ENCODE data around the gene TREM2. TPM values are rescaled to one million over a fixed set of nuclear protein-coding genes. Genes with fewer than 3 reads are reported as not detected.

TREM2 gene
- total and polyA plus RNA-seq, 10 of the 15 experiments (the other 5 are each of a cell fraction or from before 2014, with no cell fraction given), result not detected

- H3K9me3 ChIP-seq (replicated peaks; ENCODE audit: control insufficient read depth, insufficient read depth, low read length), result no peaks in the 10 kb centered on the region
- FAIRE-seq, result peak; percentile 38
- no peak for TF ChIP-seq PAX8 (IDR thresholded peaks at IDR 0.05)
- no peak for TF ChIP-seq SKIL (IDR thresholded peaks at IDR 0.05; ENCODE audit: low read depth, poor library complexity, severe bottlenecking)
- no peak for TF ChIP-seq WRNIP1 (IDR thresholded peaks at IDR 0.05; ENCODE audit: borderline replicate concordance, low read depth, low read length)
- TF ChIP-seq EGR1 (IDR thresholded peaks at IDR 0.05; ENCODE audit: borderline replicate concordance in 1 of 2, low read depth in 2 of 2, low read length in 2 of 2), result no peak
- no peak for TF ChIP-seq MTA3 (IDR thresholded peaks at IDR 0.05; ENCODE audit: borderline replicate concordance, low read length)
- TF ChIP-seq CTCF (IDR thresholded peaks at IDR 0.05 in 2 of 3, conservative IDR thresholded peaks at IDR 0.05 in 1 of 3; ENCODE audit: control insufficient read depth in 2 of 3, extremely low read depth in 1 of 3, insufficient read depth in 1 of 3, low read depth in 3 of 3, low read length in 3 of 3), result no peak
- TF ChIP-seq NFYB (IDR thresholded peaks at IDR 0.05; ENCODE audit: insufficient read depth, low read depth, low read length), result no peak
- TF ChIP-seq SREBF1 (IDR thresholded peaks at IDR 0.05; ENCODE audit: low read length), result no peak
- TF ChIP-seq ZNF207 (IDR thresholded peaks at IDR 0.05; ENCODE audit: borderline replicate concordance), result no peak
- no peak for TF ChIP-seq STAT3 (IDR thresholded peaks at IDR 0.05; ENCODE audit: low read depth, low read length)
- no peak for TF ChIP-seq SPI1 (IDR thresholded peaks at IDR 0.05; ENCODE audit: borderline replicate concordance, insufficient read depth, low read depth, low read length)
- no peak for TF ChIP-seq GATAD2B (conservative IDR thresholded peaks at IDR 0.05; ENCODE audit: low read depth)
- TF ChIP-seq ZBTB11 (CRISPR knock-in tag; IDR thresholded peaks at IDR 0.05), result no peak
- no peak for ATAC-seq
- no peaks in the 10 kb centered on the region for H3K79me2 ChIP-seq (ENCODE audit: control insufficient read depth, insufficient read depth, low read length)
- intact Hi-C loops (cut with micrococcal nuclease; ENCODE audit: unreplicated experiment) (no loop called here), in situ Hi-C loops (cut with MboI) (no loop called here)
- H3K36me3 ChIP-seq (ENCODE audit: control insufficient read depth in 2 of 2, insufficient read depth in 2 of 2, low read length in 1 of 2), result no peaks in the 10 kb centered on the region
- POLR2A ChIA-PET, result interaction anchor here (0.6 kb wide), 1 partner anchor 11 kb away, joined by 3 read pairs; no protein-coding TSS in a partner anchor
- RAD21 ChIA-PET (ENCODE audit: unreplicated experiment), result no interaction called here
- no peak overlapping the region for H3K4me2 ChIP-seq (ENCODE audit: control insufficient read depth, insufficient read depth)
- no peak for DNase-seq (ENCODE audit: low read depth, low spot score)
- CTCF ChIA-PET, result interaction anchor here (0.6 kb wide), 1 partner anchor 18 kb away, joined by 3 read pairs; no protein-coding TSS in a partner anchor
- no peaks in the 10 kb centered on the region for H3K4me1 ChIP-seq (ENCODE audit: control insufficient read depth, insufficient read depth, low read length)
- no peak overlapping the region for H2AFZ ChIP-seq (ENCODE audit: control insufficient read depth, low read depth, low read length)
- no TSS peak for BruUV-seq (replicated peaks)
- H3K27me3 ChIP-seq (replicated peaks in 1 of 2; ENCODE audit: control insufficient read depth in 2 of 2, insufficient read depth in 2 of 2, low read length in 1 of 2), result no peaks in the 10 kb centered on the region
- WGBS (ENCODE audit: insufficient coverage, insufficient replicate concordance, low lambda C conversion rate, missing lambda C conversion rate), result 88% methylated on average over 1 of the region's 1 CpG
- H4K20me1 ChIP-seq (ENCODE audit: control insufficient read depth, insufficient read depth), result no peaks in the 10 kb centered on the region
- no peak overlapping the region for H3K9ac ChIP-seq (ENCODE audit: control insufficient read depth, insufficient read depth, low read length)
- no peak overlapping the region for H3K27ac ChIP-seq (ENCODE audit: control insufficient read depth, insufficient read depth)
- no peak overlapping the region for H3K4me3 ChIP-seq
- SMC1A ChIA-PET (ENCODE audit: uncharacterized antibody, unreplicated experiment), result no interaction called here
Measured at GRCh38 chr6:41120058-41120457, 42.9 kb downstream of the TREM2 start.
